Gastrocnemius medialis (tissue), 4 donors: ENCODE data around the gene NFX1. TPM values are rescaled to one million over a fixed set of nuclear protein-coding genes. Genes with fewer than 3 reads are reported as not detected.
"Not testable (repeated sequence)": the region's sequence is repeated elsewhere in the genome, so short reads cannot be mapped to it uniquely, and the experiment has no call there.

ENCODE experiments used
- ATAC-seq, 2 donors: fragments of 150-250 bp; one replicate each; pipeline ENCODE4 v1.9.1; 2016
- DNase-seq, 2 donors: peaks; one replicate each; pipeline ENCODE4 v3.0.0-alpha.2; 2019
- H3K27ac ChIP-seq, 4 donors: fragments of 200-600 bp; sonication (generic); 1 replicate in 1 of 4; 2 replicates in 3 of 4; pipeline ENCODE4 v1.5.1; 2016 to 2018; ENCODE audit warnings: mild to moderate bottlenecking in 2 of 4, moderate library complexity in 1 of 4
- H3K27me3 ChIP-seq, 3 donors: fragments of 200-600 bp; sonication (generic) in 2 of 3; 1 replicate in 1 of 3; 2 replicates in 2 of 3; pipeline versions ENCODE4 v1.5.1 to v1.6.0; 2016 to 2019; ENCODE audit warnings: mild to moderate bottlenecking in 1 of 3, moderate library complexity in 1 of 3
- H3K36me3 ChIP-seq, 2 donors: fragments of 200-600 bp; sonication (generic) in 1 of 2; one replicate each; pipeline ENCODE4 v1.5.1; 2017 to 2018
- H3K4me1 ChIP-seq, 2 donors: fragments of 200-600 bp; sonication (generic) in 1 of 2; one replicate each; pipeline ENCODE4 v1.5.1; 2016 to 2017; ENCODE audit warnings: mild to moderate bottlenecking in 2 of 2
- H3K4me3 ChIP-seq, 4 donors: fragments of 200-600 bp; sonication (generic) in 3 of 4; 1 replicate in 1 of 4; 2 replicates in 3 of 4; pipeline ENCODE4 v1.5.1; 2016 to 2019; ENCODE audit warnings: mild to moderate bottlenecking in 2 of 4
- H3K9me3 ChIP-seq, 3 donors: fragments of 200-600 bp; sonication (generic) in 2 of 3; 1 replicate in 1 of 3; 2 replicates in 2 of 3; pipeline ENCODE4 v1.5.1; 2016 to 2019
- POLR2A ChIP-seq, 2 donors: fragments of 450-650 bp; IDR thresholded peaks; one replicate each; pipeline ENCODE4 v1.6.1; 2017; ENCODE audit warnings: antibody characterized with exemption in 2 of 2, mild to moderate bottlenecking in 2 of 2, moderate library complexity in 2 of 2
- in situ Hi-C, 4 donors: fragments of 200-750 bp; cut with MboI; loops; one replicate each; pipeline versions ENCODE4 v1.15.0 to v1.8.0; 2017; ENCODE audit warnings: low sequenced_read_pairs in 4 of 4
- intact Hi-C: fragments of 100-400 bp; cut with DNase I; formaldehyde crosslinking; loops from one replicate; pipeline ENCODE4 v1.15.1; 2023; ENCODE audit warnings: low total_unique reads
- total RNA-seq, 4 donors: library from RNA; depleted of rRNA; stranded (reverse); fragments of >200 nt; gene quantifications; one replicate each; pipeline versions ENCODE4 v1.1.0 to v1.2.3, GENCODE V29; 2016
- TF ChIP-seq, protein P1 (sequence below), 5 experiments: fragments of 450-650 bp in 3 of 5; fragments of 200-600 bp in 2 of 5; sonication (generic) in 2 of 5; IDR thresholded peaks in 4 of 5; conservative IDR thresholded peaks in 1 of 5; 1 replicate in 4 of 5; 2 replicates in 1 of 5; pipeline ENCODE4 v1.5.1; 2016 to 2019; ENCODE audit warnings: antibody characterized with exemption in 5 of 5, mild to moderate bottlenecking in 3 of 5, moderate library complexity in 3 of 5

The NFX1 gene
- total RNA-seq, 4 donors from 2014 or later = 29.8 to 52.0 (median 40.6) TPM

- Histone ChIP-seq H3K27ac (peak overlapping the region; percentile 82 to 90 (median 89)), H3K4me1 (peaks cover 31 to 46% of the 10 kb centered on the region in 2 donors)
- H3K4me3 ChIP-seq, ATAC-seq, in situ Hi-C loops, H3K27me3 ChIP-seq, H3K36me3 ChIP-seq, H3K9me3 ChIP-seq, intact Hi-C loops: not testable (repeated sequence)
- DNase-seq = peak in 1 of 2 donors; percentile 65
Observed at GRCh38 chr9:33395159-33395879, 105.0 kb downstream of the NFX1 start.

- peak overlapping the region in 1 of 4 donors; percentile 18 for H3K27ac ChIP-seq
- H3K27me3 ChIP-seq, H3K4me3 ChIP-seq, DNase-seq, intact Hi-C loops, H3K36me3 ChIP-seq, H3K9me3 ChIP-seq, ATAC-seq, in situ Hi-C loops: not testable (repeated sequence)
- peaks cover 30 to 41% of the 10 kb centered on the region in 2 donors for H3K4me1 ChIP-seq
Observed at GRCh38 chr9:33397801-33398200, 107.5 kb downstream of the NFX1 start.

DNA sequence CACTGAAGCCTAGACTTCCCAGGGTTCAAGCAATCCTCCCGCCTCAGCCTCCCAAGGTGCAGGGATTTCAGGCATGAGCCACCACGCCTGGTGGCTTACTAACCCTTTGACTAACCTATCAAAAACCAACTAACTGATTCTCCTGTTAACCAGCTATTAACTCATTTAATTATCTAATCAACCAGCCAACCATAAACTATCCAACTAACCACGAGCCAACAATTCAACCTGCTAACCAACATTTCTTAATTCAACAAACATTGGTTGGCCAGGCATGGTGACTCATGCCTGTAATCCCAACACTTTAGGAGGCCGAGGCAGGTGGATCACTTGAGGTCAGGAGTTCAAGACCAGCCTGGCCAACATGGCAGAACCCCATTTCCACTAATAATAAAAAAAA is 108.7 kb downstream of the NFX1 start:
- intact Hi-C loops, DNase-seq, ATAC-seq, H3K36me3 ChIP-seq, in situ Hi-C loops, H3K27me3 ChIP-seq, H3K9me3 ChIP-seq, H3K4me3 ChIP-seq: not testable (repeated sequence)
- Histone ChIP-seq H3K27ac (peak overlapping the region; percentile 13 to 84 (median 72)), H3K4me1 (peaks cover 33 to 35% of the 10 kb centered on the region in 2 donors)

DNA sequence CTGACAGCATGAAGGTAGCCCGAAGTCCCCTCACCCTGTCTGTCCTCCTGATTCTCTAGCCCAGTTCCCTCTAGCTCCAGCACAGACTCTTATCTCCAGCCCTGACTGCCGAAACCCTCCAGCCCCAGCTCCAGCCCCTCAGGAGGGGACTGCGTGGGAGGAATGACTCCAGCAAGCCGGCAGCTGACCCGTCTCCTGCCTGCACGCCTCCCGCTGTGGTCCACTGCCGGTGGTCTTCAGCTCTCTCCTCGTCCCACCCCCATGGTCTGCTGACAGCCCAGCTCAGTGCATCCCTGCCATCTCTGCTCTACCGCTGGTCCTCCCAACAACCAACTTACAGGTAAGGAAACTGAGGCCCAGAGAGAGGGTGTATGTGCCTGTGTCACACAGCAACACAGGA is 111.5 kb downstream of the NFX1 start:
- DNase-seq, H3K9me3 ChIP-seq, ATAC-seq, H3K27me3 ChIP-seq, in situ Hi-C loops, H3K36me3 ChIP-seq: not testable (repeated sequence)
- Histone ChIP-seq H3K4me3 (peak overlapping the region; percentile 38 to 43 (median 42)), H3K27ac (peak overlapping the region; percentile 67 to 84 (median 77)), H3K4me1 (peaks cover 24 to 30% of the 10 kb centered on the region in 2 donors)
- intact Hi-C loops = loop anchor here (10.0 kb wide), 1 partner anchor 117 kb away; no protein-coding TSS in a partner anchor

DNA sequence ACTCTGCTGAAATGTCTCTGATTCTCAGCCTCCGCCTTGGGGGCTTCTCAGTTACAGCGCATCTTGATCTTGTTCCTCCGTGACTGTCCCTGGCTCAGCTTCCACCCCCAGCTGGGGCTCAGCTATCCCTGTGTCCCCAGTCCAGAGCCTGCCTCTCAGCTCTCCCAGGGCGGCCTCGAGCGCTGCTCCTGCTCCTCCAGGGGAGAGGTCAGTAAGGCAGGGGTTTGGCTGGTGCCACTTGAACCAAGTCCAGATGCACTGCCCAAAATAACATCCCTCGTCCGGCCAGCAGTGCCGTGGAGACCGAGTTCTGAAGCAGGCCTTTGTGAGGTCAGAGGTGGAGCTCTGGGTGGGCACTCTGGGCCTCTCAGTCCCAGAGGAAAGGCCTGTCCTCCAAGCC is 112.1 kb downstream of the NFX1 start, which contains the start of gene AQP7:
Gene AQP7 (minus strand): TSS at position 198 of the 400 bp plus-strand sequence. CDS start 1,306 bp downstream, outside the sequence.
- H3K4me1 ChIP-seq = peaks cover 24 to 30% of the 10 kb centered on the region in 2 donors
- peak within 1 kb of the TSS; percentile 38 to 43 (median 42) for H3K4me3 ChIP-seq
- intact Hi-C loops = loop anchor here (10.0 kb wide), 1 partner anchor 118 kb away; no protein-coding TSS in a partner anchor

GRCh38 chr9:33403941-33404787 is 113.8 kb downstream of the NFX1 start:
- TF ChIP-seq, protein P1, sequence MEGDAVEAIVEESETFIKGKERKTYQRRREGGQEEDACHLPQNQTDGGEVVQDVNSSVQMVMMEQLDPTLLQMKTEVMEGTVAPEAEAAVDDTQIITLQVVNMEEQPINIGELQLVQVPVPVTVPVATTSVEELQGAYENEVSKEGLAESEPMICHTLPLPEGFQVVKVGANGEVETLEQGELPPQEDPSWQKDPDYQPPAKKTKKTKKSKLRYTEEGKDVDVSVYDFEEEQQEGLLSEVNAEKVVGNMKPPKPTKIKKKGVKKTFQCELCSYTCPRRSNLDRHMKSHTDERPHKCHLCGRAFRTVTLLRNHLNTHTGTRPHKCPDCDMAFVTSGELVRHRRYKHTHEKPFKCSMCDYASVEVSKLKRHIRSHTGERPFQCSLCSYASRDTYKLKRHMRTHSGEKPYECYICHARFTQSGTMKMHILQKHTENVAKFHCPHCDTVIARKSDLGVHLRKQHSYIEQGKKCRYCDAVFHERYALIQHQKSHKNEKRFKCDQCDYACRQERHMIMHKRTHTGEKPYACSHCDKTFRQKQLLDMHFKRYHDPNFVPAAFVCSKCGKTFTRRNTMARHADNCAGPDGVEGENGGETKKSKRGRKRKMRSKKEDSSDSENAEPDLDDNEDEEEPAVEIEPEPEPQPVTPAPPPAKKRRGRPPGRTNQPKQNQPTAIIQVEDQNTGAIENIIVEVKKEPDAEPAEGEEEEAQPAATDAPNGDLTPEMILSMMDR (IDR thresholded peaks at IDR 0.05 in 4 of 5, conservative IDR thresholded peaks at IDR 0.05 in 1 of 5) = no peak
- TF ChIP-seq POLR2A (IDR thresholded peaks at IDR 0.05) = no peak
- Histone ChIP-seq H3K4me1 (peaks cover 24 to 30% of the 10 kb centered on the region in 2 donors), H3K27me3 (no peaks in the 10 kb centered on the region), H3K27ac (peak overlapping the region; percentile 4 to 77 (median 26)), H3K36me3 (no peaks in the 10 kb centered on the region), H3K9me3 (no peaks in the 10 kb centered on the region), H3K4me3 (no peak overlapping the region)
- ATAC-seq (peak in 1 of 2 donors; percentile 42), DNase-seq (no peak)
- intact Hi-C loops = loop anchor here (10.0 kb wide), 1 partner anchor 119 kb away; no protein-coding TSS in a partner anchor
- in situ Hi-C loops = no loop called here

More for the DNA sequence above, 112.1 kb downstream of the NFX1 start, which contains the start of gene AQP7:
- DNase-seq = peak in 1 of 2 donors; percentile 52
- H3K27ac ChIP-seq = peak within 1 kb of the TSS; percentile 67 to 84 (median 77)
- H3K9me3 ChIP-seq, in situ Hi-C loops, H3K36me3 ChIP-seq, H3K27me3 ChIP-seq, ATAC-seq: not testable (repeated sequence)
